ENCODE data around the gene SPEM2.

DNA sequence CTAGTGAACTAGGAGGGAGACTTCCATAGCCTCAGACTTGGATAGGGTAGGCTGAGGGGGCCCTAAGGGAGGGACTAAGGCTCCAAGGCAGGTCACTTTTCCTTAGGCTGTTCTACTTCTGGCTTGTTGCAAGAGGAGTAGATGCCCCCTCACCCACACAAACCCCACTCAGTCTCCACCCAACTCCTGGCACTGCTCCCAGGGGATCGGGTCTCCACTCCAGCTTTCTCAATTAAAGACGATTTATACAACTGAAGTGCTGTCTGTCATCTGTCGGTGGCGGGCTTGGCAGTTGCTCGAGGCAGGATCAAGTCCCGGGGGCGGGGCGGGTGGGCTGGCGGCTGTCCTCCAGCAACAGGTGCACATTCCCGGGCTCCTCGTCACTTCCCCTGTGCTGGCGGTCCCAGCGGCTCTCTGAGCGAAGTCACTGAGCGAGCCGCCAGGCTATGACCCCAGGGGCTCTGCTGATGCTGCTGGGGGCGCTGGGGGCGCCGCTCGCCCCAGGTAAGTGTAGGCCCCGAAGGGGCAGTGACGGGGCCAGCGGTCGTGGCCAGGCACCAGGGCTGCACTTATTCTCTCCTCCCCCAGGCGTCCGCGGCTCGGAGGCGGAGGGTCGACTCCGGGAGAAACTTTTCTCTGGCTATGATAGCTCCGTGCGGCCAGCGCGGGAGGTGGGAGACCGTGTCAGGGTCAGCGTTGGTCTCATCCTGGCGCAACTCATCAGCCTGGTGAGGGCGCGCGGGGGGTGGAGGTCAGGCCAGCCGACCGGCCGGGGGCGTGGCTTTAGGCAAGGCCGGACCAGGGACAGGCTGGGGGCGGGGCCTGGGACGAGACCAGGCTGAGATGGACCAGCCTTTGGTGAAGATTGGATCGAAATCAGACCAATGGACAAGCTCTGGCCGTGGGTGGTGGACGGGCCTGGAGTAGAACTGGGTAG lies 19.5 kb downstream of the SPEM2 start, which contains the start of gene CHRNB1:
- TF ChIP-seq CTCF (conservative IDR thresholded peaks at IDR 0.05; ENCODE audit: low read depth, low read length): no peak
- no peak for TF ChIP-seq EZH2phosphoT487 (IDR thresholded peaks at IDR 0.05; ENCODE audit: borderline replicate concordance, low read length)
- no peak for TF ChIP-seq EZH2 (IDR thresholded peaks at IDR 0.05; ENCODE audit: low read length, unreplicated experiment)
